Stimulated activated CD8-positive, alpha-beta memory T cell treated with anti-CD3 and anti-CD28 coated beads, Interleukin-12 subunit alpha, Interleukin-12 subunit beta, amount 100 ng/mL, for 24 hours (primary cell): ENCODE measurements around the gene NUP133.
"Not testable (repeated sequence)": the region's sequence is repeated elsewhere in the genome, so short reads cannot be mapped to it uniquely, and the experiment has no call there.

Source experiments
- DNase-seq: peaks from one replicate; pipeline ENCODE4 v3.0.0-alpha.2; 2020; ENCODE audit errors: extremely low read depth

The NUP133 gene

DNA sequence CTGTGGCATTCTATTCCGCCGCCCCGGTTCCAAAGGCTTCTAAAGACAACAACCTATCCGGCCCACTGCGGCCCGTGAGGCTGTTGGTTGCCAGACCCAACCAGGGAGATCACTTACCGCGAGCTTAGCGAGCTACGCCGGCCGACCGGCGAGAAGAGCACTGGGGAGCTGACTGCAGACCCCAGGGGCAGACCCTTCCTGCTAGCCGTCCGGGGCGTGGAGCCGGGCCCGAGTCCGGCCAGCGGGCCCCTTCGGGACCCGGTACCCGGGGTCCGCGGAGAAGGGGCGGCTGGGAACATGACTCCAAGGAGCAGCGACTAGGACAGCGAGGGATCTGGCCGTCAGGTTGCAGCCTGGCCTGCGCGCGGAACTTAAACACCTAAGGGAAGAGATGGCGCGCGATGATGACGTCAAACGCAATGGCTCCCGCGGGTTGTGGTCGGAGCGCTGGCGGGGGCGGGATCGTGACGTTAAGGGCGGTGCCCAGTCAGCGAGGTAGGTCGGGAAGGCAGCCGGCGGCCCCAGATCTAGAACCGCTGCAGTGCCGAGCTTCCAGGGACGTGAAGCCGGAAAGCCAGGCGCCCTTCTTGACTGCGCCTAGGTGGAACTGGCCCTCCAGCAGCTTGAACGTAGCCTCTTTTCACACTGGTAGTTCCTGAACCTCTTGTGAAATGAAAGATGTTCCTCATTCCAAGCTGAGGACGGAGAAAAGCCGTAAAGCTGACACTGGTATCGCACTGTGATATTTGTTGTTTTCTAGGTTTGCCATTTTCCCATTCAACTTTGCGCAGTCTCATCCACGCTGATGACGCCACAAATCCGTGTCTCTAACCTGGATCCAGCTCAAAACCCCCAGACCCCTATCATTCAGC lies at the start of gene NUP133:
TSS of gene NUP133 (minus strand) at position 391 of the 872 bp plus-strand sequence. CDS start at position 299, 92 bp downstream.
- DNase-seq = peak; percentile 99

DNA sequence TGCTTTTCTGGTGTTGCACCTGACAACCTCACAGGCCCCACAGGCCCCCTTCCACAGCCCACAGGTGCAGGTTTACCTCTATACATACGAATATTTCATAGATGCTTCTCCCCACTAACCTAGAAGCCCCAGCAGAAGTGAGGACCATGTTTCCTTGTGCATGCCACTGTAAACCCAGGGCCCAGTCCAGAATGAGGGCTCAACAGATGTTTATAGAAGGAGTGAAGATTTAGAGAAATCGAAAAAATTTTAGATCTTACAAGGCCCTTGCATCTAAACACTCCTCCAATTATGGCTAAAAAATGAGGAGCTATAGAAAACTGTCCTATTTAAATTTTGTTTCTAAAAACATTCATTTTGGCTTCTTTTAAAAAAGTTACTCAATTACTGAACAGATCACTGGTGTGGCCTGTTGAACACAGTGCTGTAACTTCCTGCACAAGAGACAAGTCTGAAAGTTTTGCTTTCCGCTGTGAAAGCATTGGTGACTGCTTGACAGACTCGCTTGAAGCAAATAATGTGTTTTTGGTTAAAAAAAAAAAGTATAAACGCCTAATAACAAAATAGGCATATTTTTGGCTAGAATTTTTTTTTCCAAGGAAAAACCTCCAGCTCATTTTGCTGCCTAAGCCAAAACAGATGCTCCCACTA lies 49.2 kb upstream of the NUP133 start:
- DNase-seq = no peak

DNA sequence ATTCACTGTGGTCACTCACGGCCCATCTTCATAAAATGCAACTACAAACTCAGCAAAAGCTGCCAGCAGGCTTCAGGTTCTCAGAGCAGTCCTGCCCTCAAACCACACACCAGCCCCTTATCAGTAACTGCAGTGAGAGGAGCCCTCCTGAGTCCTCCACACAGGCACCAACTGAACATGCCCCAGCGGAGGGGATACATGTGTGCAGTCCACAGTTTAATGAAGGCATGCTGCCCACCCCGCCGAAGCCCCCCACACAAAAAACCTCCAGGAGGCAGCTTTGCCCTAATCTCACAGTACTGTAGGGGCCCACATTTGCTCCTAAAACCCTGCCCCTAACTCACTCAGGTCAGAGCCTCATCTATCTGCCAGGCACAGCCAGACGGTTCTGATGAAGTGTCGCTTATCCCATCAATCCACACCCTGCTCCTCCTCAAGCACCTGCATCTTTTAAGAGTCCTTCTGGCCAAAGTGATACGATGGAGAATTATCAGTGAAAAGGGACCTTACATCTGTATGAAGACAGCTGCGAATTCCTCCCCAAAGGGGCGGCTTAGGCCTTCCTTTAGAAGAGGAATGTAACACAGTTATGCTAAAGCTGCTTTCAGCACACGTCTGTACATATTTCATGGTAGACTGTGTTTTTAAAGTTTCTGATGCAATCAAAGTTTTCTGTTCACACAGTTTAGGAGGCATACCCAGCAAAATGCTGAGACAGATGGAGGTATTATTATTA lies 46.9 kb upstream of the NUP133 start:
- DNase-seq = no peak

DNA sequence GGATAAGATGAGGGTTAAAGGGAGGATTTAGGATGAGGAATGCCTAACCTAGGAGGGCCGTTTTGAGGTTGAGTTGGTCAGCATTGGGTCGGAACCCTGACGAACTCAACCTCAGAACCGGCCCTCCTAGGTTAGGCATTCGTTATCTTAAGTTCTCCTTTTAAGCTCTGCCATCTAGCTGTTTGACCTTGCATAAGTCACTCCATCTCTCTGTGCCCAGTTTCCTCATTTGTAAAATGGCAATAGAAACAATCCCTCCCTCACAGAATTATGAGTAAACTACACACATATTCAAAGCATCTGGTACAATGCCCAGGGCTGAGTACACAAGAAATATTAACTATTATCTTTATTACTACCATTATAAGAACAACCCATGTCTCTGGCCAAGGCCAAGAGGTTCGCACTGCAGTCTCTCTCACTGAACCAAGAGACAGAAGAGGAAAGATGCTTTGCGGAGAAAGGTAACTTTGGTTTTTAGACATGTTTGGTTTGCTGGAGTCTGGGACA lies 45.5 kb upstream of the NUP133 start:
- no peak for DNase-seq

DNA sequence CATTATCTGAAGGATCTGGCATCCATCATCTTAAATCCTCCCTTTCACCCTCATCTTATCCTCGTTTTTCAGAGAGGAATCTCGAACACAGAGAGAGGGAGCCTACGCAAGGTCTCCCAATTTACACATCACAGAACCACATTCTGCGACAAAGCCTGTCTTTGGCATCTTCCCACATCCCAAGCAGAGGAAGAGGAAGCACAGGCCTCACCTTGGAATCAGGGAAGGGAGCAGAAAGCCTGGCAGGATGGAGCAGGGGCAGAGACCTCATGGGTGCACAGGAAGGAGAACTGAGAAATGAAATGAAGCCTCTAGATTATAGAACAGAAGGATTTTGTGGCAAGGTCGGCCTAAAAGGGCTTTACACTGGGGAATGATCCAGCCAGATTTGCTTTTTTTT lies 44.6 kb upstream of the NUP133 start:
- DNase-seq = no peak

DNA sequence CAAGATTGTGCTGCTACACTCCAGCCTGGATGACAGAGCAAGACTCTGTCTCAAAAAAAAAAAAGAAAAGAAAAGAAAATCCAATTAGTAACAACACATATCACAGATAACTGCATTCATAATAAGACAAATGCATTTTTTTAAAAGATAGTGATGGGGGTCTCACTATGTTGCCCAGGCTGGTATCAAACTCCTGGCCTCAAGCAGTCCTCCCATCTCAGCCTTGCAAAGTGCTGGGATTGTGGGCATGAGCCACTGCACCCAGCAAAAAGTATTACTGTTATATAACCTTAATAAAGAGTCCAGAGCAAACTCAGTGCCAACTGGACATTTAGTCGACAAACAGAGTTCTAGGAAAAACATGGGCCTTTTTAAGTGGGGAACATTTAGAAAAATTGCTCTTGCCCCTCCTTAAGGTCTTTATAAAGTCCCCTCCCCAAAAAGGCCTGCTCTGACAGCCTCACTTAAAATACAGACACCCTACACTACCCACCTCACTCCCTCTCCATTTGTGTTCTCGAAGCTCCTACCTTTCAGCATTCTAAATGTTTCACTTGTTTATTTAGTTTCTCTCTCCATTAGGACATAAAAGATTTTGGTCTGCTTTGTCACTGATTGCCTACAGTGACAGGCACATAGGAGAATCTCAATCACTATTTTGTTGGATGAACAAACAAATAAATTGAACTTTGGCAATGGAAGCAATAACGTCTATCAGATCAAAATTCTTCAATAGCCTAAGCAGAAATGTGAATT lies 42.8 kb upstream of the NUP133 start:
- no peak for DNase-seq

DNA sequence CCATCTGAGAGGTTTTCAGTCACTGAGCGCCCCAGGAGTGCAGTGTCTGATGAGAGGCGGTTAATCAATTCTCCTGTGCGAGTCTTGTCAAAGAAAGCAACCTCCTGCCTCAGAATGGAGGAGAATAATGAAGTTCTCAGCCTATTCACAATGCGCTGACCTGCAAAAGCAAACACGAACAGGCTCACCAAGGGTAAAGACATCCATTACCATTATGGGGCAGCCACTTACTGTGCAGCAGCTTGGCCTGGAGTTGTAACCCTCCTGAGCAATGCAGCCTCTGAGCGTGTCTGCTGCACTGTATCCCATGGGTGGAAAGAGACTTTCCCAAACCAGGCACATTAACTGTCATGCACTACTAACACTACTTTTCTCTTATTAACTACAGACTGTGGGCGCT lies 39.4 kb upstream of the NUP133 start:
- no peak for DNase-seq

DNA sequence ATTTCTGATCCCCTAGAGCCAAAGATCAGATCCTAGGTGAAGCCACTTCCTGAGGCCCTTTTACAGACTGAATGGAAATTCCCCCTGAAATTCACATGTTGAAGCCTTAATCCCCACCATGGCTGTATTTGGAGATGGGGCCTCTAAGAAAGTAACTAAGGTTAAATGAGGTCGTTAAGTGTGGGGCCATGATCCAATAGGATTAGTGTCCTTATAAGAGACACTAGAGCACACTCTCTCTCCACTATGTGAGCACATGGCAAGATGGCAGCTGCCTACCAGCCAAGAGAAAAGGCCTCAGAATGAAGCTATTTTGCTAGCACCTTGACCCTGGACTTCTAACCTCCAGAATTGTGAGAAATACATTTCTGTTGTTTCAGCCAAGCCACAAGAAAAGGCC lies 36.4 kb upstream of the NUP133 start:
- DNase-seq = no peak

DNA sequence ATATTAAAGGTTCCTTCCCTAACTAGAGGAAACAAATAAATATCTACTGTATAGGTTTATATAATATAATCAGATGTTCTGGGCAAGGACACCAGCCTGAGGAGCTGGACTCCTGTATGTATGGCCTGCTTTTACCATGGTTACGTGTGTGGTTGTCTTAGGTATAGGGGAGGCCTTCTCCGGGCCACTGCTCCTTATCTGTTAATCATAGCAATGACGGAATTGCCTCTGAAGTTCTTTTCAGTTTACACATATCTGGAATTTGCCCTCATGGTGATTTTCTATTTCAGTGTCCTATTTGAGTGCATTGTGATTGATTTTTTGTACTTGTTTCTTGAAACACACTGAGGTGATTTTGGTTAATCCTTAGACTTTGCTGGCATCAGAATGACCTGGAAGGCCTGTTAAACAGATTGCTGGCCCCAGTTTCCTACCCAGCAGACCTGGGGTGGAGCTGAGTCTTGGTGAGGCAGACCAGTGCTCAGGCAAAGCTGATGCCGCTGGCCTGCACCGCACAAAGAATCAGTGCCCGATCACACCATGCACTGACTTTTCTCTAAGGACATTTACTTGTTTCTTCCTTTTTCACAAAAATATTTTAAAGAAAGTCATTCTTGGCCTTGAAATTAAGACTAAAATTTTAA lies 31.8 kb upstream of the NUP133 start:
- DNase-seq = no peak

DNA sequence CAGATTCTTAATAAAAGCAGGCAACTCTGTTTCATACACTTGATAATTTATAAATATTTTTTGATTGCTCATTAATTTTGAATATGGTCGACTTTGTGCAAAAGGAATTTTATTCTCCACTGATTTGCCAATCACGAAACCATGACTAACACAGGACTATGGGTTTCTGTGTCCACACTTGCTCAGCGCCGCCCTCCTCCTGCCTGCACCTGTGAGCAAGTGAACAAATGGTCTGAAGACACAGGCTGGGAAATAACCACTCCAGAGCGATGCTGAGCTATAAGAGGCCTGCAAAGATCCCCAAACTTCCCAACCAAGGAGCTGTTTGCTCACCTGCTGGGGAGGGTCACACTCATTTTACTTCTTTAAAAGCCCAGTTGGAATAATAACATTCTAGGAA lies 30.8 kb upstream of the NUP133 start:
- no peak for DNase-seq

DNA sequence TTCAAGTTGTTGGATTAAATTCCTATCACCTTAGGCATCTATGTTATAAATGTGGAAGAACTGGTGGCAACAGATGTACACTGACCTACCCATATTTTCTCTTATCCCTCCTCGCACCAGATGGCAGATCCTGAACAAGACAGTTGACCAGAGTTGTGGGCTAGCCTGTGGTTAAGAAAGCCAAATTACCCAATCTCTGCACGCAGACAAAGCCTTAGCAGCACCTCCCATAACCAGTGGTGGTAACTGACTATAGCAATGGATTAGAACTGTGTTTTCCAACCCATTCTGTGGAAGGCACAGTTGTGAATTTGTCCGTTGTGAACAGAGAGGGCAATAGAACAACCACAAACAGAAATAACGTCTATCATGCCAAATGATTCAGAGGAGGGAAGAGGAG lies 29.8 kb upstream of the NUP133 start:
- no peak for DNase-seq

DNA sequence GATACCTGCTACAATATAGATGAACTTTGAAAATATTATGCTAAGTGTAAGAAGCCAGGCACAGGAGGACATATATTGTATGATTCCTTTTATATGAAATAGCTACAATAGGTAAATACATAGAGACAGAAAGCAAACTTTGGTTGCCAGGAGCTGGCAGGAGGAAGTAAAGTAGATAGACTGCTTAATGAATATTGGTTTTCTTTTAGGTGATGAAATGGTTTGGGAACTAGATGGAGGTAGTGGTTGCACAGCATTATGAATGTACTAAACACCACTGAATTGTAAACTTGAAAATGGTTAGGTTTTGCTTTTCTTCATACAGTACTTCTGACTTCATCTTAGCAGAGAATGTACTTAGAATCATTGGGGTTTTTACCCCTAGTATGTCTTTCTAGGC lies 28.8 kb upstream of the NUP133 start:
- no peak for DNase-seq

DNA sequence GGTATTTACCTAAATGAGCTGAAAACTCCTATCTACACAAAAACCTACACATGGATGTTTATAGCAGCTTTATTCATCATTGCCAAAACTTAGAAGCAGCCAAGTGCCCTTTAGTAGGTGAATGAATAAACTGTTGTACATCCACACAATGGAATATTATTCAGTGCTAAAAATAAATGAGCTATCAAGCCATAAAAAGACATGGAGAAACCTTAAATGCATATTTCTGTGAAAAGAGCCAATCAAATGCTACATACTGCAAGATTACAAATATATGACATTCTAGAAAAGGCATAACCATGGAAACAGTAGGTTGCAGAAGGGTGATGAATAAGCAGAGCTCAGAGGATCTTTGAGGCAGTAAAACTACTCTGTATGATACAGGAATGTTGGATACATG lies 27.1 kb upstream of the NUP133 start:
- DNase-seq = no peak

DNA sequence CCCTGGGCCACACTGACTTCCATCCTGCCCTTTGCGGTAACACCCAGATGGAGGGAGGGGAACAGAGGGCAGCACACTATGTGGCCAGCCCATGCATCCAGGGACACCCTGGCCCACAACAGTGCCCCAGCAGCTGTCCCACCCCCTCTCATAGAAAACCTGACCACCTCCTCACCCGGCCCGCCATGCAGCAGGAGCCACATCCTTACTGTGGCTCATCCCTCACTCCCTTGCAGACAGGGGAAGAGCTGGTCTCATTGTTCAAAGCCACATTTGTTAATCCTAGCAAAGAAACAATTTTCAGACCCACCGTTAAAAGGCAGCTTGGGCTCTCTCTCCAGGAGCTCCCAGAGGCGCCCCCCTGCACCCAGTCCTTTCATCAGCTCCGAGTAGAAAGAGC lies 23.2 kb upstream of the NUP133 start:
- no peak for DNase-seq

DNA sequence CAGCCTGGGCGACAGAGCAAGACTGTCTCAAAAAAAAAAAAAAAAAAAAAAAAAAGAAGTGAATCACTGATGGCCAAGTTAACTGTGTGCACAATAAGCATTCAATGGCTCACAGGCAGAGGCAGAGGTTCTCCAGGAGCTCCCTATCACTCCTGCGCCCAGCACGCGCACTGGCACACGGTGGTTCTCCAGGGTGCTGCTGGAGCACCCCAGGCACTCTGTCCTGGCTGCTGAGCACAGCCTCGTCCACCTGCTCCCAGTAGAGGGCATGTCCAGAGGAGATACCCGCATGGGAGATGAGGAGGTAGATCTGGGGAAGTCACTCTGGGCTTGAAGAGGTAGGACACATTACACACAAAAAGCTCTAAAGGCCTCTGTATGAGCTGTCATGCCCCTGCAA lies 21.5 kb upstream of the NUP133 start:
- DNase-seq = no peak

DNA sequence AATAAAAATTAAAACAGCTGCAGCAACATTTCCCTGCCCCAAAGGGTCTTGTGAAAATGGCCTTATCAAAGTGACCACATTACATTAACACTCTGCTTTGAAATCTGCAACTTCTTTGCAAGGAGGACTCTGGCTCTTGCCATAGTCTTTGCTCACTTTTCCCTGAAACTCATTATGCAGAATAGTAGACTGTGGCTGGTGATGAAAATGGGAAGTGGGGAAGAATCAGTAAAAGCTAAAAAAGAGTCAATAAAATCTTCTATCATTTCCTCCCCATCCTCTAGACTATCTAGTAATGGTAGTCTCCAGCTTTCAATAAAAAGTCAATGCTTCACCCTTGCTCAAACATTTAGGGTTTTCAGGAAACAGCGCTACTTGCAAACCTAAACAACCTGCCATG lies 18.6 kb upstream of the NUP133 start:
- DNase-seq = no peak

DNA sequence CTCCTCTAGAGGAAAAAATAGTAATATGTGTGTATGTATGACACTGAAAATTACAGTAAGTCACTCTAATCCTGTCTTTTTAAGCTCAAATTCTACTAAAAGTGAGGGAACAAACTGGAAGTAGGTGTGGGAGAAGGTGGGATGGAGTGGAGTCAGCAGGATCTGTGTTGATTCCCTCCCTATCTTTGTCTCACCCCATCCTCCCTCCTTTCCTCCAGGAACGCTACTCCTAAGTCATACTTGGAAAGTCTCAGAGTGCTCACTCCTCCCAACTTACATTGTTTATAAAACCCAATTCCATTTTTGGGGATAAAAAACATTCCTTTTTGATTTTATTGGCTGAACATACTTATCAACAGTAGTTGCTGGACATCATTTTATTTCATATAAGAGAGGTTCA lies 14.9 kb upstream of the NUP133 start:
- DNase-seq = no peak

DNA sequence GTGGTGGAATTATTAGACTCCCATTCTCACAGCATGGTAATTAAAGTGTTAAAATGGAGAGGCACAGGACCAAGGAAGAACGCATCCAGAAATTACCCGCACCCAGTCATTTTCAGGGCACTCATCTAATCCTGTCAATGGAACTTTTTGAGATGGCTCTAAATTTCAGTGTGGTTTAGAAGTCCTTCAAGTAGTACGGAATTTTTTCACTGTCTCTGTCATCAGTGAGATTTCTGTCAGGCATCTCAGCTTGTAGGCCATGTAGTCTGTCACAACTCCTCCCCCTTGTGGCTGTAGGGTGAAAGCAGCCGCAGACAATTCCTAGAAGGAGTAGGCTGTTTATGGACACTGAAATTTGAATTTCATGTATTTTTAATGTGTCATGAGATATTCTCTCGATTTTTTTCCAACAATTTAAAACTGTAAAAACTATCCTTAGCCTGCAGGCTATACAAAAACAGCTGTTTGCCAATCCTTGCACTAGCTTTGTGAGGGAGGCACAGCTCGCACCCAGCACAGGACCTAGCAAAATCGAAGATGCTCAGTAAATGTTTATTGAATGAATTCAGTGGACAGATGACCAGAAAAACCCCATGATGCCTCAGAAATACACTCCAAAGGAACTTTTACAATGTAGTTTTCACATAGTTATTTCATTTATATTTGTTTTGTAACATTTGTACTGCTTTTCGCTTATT lies 6.6 kb upstream of the NUP133 start:
- DNase-seq = peak; percentile 11

DNA sequence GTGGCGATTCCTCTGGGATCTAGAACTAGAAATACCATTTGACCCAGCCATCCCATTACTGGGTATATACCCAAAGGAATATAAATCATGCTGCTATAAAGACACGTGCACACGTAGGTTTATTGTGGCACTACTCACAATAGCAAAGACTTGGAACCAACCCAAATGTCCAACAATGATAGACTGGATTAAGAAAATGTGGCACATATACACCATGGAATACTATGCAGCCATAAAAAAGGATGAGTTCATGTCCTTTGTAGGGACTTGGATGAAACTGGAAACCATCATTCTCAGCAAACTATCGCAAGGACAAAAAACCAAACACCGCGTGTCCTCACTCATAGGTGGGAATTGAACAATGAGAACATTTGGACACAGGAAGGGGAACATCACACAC lies 3.5 kb upstream of the NUP133 start:
- not testable (repeated sequence) for DNase-seq

DNA sequence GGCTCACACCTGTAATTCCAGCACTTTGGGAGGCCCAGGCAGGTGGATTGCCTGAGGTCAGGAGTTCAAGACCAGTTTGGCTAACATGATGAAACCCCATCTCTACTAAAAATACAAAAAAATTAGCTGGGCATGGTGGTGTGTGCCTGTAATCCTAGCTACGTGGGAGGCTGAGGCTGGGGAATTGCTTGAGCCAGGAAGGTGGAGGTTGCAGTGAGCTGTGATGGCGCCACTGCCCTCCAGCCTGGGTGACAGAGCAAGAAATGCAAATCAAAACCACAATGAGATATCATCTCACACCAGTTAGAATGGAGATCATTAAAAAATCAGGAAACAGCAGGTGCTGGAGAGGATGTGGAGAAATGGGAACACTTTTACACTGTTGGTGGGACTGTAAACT lies 3.1 kb upstream of the NUP133 start:
- DNase-seq = not testable (repeated sequence)

DNA sequence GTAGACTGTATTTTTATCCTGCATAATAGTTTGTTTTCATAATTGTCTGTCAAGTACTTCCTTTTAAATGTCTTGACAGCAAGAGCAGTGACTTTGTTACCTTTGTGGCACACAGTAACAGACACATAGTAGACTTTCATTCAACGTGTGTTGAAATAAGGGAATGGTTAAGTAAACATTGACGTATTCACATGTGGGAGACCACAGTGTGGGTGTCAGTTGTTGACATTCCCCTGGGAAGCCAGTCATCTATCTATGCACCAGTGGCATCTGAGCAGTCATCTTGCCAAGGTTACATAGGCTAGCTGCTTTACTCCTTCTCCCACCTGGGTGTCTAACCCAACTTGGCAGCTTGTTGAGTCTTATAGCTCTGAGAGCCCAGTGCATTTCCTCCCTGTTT lies 1.4 kb upstream of the NUP133 start:
- DNase-seq = no peak
